Measurements from ENCODE around the gene TMEM45A. TPM values are rescaled to one million over a fixed set of nuclear protein-coding genes. Genes with fewer than 3 reads are reported as not detected.
"Not testable (repeated sequence)": the region's sequence is repeated elsewhere in the genome, so short reads cannot be mapped to it uniquely, and the experiment has no call there.

TMEM45A gene
- total RNA-seq, 2 experiments from 2014 or later: 1.9 to 2.6 TPM

DNA sequence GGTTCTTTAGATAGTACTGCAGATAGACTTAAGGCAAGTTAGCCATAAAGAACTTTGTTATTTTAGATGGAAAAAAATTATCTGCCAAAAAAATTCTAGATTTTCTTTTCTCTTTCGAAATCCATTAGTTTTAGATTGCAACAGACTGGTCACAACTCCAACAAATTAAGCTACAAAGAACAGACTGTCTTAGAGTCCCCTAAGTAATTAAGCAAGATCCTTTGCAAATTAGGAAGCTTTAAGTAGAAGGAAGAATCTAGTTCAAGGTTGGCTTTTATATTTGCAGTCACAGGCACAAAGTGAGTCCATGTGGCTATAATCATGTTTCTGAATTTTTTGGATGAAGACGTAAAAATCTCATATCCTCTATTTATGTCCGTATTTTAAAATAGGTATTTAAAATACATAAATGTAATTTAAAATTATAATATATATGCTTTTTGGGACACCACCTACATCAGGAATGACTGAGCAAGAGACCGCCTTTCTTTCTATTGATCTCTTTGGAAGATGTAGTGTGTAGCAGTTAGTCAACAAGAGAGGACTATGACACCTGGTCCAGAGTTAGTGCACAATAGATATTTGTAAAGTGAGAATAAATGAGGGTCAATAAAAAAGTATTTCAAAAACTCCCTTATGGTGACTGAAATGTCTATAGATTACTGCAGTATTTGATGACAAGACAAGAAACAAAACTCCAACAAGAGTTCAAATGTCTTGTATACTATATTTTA is 34.4 kb downstream of the TMEM45A start:
- CTCF ChIA-PET: no interaction called here

DNA sequence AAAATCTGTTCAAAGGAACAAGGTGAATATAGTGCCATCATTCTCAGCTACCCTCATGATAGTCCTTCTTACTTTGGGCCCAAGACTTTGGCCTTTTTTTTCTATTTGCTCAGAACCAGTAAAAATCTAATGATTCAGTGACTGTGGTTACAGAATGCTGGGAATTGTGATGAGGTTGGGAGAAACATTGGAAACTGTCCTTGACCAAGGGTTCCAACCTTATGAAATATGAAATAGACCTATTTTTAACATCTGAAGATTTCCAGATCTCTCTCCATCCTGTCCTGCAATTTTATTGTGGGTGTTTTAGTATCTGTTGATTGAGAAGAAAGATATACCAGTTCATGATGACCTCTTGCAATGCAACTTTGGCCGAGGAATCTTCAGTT is 34.9 kb downstream of the TMEM45A start:
- ChIA-PET CTCF (no interaction called here), POLR2A (no interaction called here)

More for the DNA sequence above, 34.4 kb downstream of the TMEM45A start:
- POLR2A ChIA-PET: no interaction called here

- CTCF ChIA-PET: no interaction called here
- POLR2A ChIA-PET: no interaction called here
These were observed 38.7 kb downstream of the TMEM45A start for GRCh38 chr3:100531093-100531492.

DNA sequence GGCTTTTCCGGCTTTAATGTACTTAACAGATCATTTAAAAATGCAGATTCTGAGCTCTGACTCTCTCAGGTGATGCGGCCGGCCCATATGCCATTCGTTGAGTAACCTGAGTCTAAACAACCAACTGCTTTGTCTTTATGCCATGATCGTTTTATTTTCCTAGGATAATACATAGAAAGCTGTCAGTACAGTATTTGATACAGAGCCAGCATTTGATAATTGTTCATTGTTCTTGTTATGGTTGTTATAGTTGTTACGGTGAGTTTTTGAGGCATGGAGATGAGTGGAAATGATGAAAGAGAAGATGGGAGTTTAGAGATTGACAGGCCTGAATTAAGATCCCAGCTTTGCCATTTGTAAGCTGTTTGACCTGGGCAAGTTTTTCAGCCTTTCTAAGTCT is 40.0 kb downstream of the TMEM45A start:
- POLR2A ChIA-PET: no interaction called here
- CTCF ChIA-PET: no interaction called here

DNA sequence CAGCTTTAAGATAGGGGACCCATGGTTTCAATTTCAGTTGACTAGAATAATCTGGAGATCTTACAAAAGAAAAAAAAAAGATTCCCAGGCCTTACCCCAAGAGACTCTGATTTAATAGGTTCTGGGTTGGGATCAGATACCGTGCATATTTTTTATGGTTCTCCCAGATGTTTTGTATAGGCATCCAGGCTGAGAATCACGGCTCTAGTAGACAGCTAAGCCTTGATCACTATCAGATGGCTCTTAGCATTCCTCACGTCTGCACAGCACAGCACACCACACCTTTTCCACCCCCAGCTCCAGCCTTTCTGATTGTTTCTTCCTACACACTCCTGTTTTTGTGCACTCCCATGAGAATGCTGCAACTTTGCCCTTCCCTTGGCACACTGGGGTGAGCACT is 40.8 kb downstream of the TMEM45A start:
- ChIA-PET CTCF (no interaction called here), POLR2A (no interaction called here)

DNA sequence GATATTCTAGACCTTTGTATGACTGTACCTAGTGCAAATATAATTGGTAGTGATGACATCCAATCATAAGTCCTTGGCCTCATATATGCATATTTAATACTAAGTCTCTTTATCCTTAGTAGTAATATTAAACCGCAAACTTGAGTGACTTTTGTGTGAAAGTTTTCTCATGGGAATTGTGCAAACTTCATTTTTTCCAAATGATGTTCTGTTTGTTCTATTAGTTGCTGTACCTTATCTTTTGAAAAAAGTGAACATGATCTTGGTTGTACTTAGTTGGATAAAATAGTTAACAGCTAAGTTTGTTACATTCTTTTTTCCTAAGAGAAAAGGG is 43.2 kb downstream of the TMEM45A start:
- CTCF ChIA-PET: no interaction called here
- POLR2A ChIA-PET: no interaction called here

DNA sequence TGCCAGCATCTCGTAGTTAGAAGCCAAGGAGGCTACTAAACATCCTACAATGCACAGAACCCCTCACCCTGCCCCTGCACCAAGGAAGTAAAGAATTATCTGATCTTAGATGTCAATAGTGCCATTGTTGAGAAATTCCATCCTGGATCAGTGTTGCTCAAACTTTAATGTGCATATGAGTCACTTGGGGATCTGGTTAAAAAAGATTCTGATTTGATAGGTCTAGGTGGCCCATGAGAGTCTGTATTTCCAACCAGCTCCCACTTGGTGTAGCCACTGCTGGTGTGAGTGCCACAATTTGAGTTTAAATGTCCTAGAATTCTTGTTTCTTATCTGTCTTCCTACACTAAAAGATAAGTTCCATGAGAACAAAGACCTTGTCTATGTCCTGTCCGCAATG is 43.7 kb downstream of the TMEM45A start:
- POLR2A ChIA-PET: no interaction called here

DNA sequence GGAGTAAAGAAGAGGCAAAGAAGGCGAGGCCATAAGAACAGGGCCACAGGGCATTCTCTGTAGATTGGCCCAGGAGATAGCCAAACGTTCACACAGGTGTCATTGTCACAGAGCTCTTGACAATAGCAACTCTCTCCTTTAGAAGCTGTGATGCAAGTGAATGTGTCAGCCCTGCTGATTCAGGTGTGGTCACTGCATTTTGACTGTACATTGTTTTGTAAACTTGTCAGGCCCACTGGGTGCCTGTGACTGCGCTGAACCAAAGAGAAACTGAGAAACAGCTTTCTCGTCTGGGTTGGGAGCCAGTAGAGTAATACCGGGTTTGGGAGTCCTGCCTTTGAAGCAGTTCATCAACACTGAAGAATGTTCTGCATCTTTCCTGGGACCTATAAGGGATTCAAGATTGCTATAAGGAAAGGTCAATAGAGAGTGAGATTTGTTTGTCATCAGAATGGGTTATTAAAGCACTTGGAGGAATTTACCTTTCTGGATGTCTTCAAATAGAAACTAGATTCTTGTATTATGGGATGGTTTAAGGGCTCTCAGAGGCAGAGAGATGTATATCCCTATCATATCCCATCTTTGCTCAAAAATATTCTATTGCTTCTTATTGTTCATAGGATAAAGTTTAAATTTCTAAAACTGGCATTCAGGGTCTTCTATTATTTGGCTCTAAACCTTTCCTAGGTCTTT is 45.4 kb downstream of the TMEM45A start:
- ChIA-PET CTCF (interaction anchor here (0.6 kb wide), 1 partner anchor 706 kb away, joined by 3 read pairs; no protein-coding TSS in a partner anchor), POLR2A (no interaction called here)

More for the DNA sequence above, 43.7 kb downstream of the TMEM45A start:
- CTCF ChIA-PET: no interaction called here

GRCh38 chr3:100538339-100538706 is 45.9 kb downstream of the TMEM45A start:
- POLR2A ChIA-PET: no interaction called here
- CTCF ChIA-PET: no interaction called here

DNA sequence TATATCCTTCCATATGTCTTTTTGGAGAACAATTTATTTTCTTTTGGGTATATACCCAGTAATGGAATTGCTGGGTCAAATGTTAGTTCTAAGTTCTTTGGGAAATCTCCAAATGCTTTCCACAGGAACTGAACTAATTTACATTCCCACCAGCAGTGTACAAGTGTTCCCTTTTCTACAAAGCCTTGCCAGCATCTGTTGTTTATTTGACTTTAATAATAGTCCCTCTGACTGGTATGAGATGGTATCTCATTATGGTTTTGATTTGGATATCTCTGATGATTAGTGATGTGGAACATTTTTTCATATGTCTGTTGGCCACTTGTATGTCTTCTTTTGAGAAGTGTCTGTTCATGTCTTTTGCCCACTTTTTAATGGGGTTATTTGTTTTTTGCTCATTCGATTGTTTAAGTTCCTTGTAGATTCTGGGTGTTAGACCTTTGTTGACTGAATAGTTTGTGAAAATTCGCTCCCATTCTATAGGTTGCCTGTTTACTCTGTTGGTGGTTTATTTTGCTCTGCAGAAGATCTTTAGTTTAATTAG is 48.4 kb downstream of the TMEM45A start:
- CTCF ChIA-PET: no interaction called here
- POLR2A ChIA-PET: no interaction called here

DNA sequence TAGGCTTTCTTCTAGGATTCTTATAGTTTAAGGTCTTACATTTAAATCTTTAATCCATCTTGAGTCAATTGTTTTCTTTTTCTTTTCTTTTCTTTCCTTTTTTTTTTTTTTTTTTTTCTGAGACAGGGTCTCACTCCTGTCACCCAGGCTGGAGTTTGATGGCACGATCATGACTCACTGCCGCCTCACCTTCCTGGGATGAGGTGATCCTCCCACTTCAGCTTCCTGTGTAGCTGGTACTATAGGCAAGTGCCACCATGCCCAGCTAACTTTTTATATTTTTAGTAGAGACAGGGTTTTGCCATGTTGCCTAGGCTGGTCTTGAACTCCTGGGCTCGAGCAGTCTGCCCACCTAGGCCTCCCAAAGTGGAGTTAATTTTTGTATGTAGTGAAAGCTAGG is 49.0 kb downstream of the TMEM45A start:
- CTCF ChIA-PET, POLR2A ChIA-PET: not testable (repeated sequence)

GRCh38 chr3:100545371-100545770 is 53.0 kb downstream of the TMEM45A start:
- ChIA-PET CTCF (no interaction called here), POLR2A (no interaction called here)

- POLR2A ChIA-PET: no interaction called here
These were observed 53.8 kb downstream of the TMEM45A start for GRCh38 chr3:100546020-100546744.

GRCh38 chr3:100548053-100548452 is 55.6 kb downstream of the TMEM45A start:
- CTCF ChIA-PET: no interaction called here
- POLR2A ChIA-PET: no interaction called here

More at GRCh38 chr3:100546020-100546744, 53.8 kb downstream of the TMEM45A start:
- CTCF ChIA-PET: no interaction called here

DNA sequence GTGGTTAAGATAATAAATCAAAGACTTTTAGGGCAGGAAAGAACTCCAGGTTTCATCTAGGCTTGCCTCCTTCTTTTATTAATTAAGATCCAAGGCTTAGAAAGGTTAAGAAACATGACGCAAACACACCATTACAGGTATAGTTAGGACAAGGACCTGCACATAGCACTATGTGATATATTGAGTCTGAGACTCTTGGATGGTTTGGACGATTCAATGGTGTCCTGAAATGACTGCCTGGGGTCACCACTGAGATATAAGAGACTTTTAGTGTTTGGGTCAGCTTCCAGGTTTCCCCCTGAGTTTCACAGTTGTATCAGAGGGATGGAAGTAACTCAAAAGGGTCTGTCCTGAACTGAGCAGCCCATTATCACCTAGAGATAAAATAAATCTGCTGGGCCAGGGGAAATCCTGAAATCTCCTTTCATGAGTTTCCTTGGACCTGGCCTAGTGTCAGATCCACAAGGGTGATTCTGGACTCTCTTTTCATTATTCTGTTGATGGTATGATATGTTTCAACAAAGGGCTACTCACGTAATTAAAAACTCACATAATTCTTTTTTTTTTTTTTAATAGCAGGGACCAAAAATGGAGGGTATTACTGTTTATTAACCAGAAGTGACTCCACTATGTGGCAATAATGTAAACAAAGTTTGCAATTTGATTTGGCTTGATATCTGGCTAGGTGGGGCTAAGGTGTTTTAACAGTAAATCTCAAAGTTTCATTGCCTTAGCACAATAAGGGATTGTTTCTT is 61.4 kb downstream of the TMEM45A start:
- ChIA-PET CTCF (no interaction called here), POLR2A (no interaction called here)

DNA sequence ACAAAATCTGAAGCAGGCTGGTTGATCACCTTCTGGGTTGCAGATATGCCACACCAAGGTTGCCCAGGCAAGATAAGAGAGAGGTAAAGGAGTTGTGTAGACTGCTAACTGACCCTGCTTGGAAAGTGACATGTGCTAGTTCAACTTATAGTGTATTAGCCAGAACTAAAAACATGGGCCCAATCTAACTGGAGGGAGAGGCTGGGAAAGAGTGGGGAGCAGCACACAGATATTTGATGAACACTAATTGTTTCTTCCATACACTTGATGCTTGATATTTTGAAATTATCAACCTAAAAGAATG is 61.9 kb downstream of the TMEM45A start:
- ChIA-PET CTCF (no interaction called here), POLR2A (no interaction called here)

- ChIA-PET POLR2A (no interaction called here), CTCF (no interaction called here)
These were observed 64.4 kb downstream of the TMEM45A start for GRCh38 chr3:100556673-100557310.

DNA sequence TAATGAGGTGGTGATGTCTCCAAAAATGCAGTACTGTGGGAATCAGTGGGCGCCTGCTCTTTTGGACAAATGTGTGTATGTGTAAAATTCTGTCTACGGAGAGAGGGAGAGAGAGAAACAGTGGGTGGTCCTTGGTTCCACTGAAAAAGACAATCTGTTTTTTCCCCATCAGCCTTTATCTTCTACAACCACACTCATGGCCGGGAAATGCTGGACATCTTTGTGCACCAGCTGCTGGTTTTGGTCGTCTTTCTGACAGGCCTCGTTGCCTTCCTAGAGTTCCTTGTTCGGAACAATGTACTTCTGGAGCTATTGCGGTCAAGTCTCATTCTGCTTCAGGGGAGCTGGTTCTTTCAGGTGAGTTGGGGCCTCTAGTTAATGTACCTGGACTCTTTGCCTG is 65.8 kb downstream of the TMEM45A start:
- POLR2A ChIA-PET: no interaction called here
- CTCF ChIA-PET: no interaction called here

- POLR2A ChIA-PET: no interaction called here
- CTCF ChIA-PET: no interaction called here
These were observed 68.0 kb downstream of the TMEM45A start for GRCh38 chr3:100560426-100560825.

- ChIA-PET CTCF (no interaction called here), POLR2A (no interaction called here)
These were observed 69.2 kb downstream of the TMEM45A start for GRCh38 chr3:100561459-100562158.

Data from activated CD8-positive, alpha-beta memory T cell treated with anti-CD3 and anti-CD28 coated beads for 36 hours (primary cell).